HepG2 (cell line): ENCODE measurements around the gene ALDOA.

Experiments used
- TF ChIP-seq, protein P1 (sequence below): sonication (generic); formaldehyde crosslinking; IDR thresholded peaks from 2 replicates; pipeline ENCODE4 v1.8.1; 2023; ENCODE audit warnings: mild to moderate bottlenecking, inconsistent platforms, moderate library complexity, missing genetic modification reagents, borderline replicate concordance
- TF ChIP-seq, protein P2 (sequence below): sonication (generic); formaldehyde crosslinking; IDR thresholded peaks from 2 replicates; pipeline ENCODE4 v1.9.0; 2022; ENCODE audit warnings: missing genetic modification reagents, mild to moderate bottlenecking, borderline replicate concordance

DNA sequence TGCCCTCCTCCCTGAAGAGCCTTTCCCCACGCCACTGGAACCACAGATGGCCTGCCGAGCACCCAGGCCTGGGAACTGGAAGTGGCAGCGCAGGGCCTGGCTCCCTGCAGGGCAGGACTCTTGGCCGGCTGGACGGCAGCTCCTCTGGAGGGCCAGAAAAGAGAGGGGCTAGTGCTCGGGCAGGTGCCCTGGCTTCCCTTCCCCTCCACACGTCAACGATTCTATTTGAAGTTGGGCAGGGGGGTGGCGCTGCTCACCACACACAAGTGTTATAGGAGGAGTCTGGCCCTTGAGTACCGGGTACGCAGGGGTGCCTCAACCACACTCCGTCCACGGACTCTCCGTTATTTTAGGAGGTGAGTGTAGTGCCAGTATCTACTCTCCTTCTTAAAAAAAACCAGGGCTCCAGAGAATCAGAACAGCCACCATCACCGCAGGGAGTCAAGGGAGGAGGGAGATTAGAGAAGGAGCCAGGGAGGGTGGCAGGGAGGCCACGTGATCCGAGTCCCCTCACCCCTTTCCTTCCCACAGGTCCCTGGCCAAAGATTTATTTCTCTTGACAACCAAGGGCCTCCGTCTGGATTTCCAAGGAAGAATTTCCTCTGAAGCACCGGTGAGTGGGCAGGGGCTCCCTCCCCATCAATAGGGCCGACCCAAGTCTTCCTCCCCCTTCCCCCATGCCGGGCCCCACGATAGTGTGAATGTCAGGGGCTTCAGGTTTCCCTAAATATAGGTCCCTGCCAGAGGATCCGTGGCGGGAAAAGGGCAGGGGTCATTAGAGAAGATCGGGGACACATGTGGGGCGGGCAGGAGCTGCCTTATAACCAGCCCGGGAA lies 1.4 kb upstream of the ALDOA start:
- TF ChIP-seq, protein P1, sequence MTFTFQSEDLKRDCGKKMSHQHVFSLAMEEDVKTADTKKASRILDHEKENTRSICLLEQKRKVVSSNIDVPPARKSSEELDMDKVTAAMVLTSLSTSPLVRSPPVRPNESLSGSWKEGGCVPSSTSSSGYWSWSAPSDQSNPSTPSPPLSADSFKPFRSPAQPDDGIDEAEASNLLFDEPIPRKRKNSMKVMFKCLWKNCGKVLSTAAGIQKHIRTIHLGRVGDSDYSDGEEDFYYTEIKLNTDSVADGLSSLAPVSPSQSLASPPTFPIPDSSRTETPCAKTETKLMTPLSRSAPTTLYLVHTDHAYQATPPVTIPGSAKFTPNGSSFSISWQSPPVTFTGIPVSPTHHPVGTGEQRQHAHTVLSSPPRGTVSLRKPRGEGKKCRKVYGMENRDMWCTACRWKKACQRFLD (CRISPR knock-in tag), result peak; percentile 53; the same call in 1 of the 2 replicates
- TF ChIP-seq, protein P2, sequence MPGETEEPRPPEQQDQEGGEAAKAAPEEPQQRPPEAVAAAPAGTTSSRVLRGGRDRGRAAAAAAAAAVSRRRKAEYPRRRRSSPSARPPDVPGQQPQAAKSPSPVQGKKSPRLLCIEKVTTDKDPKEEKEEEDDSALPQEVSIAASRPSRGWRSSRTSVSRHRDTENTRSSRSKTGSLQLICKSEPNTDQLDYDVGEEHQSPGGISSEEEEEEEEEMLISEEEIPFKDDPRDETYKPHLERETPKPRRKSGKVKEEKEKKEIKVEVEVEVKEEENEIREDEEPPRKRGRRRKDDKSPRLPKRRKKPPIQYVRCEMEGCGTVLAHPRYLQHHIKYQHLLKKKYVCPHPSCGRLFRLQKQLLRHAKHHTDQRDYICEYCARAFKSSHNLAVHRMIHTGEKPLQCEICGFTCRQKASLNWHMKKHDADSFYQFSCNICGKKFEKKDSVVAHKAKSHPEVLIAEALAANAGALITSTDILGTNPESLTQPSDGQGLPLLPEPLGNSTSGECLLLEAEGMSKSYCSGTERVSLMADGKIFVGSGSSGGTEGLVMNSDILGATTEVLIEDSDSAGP, result peak; percentile 91
